ENCODE measurements around the gene ABCB7.
"Not testable (repeated sequence)": the region's sequence is repeated elsewhere in the genome, so short reads cannot be mapped to it uniquely, and the experiment has no call there.

The ABCB7 gene

DNA sequence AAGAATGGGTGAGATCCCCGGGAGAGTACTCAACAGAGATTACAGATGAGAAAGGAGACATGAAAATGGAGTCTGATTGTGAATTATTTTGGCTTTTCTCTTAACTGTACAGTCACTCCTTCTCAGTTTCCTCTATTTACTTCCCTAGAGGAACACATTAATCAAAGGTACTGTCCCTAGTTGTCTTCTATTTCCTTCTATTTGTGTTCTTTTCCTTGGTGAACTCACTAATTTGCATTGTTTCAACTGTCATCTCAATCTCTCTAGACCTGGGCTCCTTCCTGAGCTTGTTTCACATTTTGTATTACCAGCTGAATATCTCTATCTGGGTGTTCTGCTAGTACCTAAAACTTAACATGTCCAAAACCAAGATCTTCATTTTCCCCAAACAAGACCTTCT, 59.8 kb downstream of the ABCB7 start:
- DNase-seq (ENCODE audit: low spot score), result no peak

DNA sequence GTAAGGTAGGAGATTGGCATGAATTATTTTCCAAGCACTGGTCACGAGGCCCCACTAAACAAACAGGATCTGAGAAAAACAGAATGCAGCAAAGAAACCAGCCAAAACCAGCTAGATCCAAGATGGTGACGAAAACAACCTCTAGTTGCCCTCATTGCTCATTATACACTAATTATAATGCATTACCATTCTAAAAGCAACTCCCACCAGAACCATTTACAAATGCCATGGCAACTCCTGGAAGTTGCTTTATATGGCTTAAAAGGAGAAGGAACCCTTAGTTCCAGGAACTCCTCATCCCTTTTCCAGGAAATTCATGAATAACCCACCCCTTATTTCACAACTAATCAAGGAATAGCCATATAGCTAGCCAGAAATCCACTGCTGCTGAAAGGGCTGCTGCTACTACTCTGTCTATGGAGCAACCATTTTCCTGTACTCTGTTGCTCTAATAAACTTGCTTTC, 69.3 kb downstream of the ABCB7 start:
- no peak for DNase-seq (ENCODE audit: low spot score)

GRCh38 chrX:75084757-75085156, 71.3 kb downstream of the ABCB7 start:
- no peak for DNase-seq (ENCODE audit: low spot score)

- no peak for DNase-seq (ENCODE audit: low spot score)
Measured at GRCh38 chrX:75076429-75076828, 79.7 kb downstream of the ABCB7 start.

DNA sequence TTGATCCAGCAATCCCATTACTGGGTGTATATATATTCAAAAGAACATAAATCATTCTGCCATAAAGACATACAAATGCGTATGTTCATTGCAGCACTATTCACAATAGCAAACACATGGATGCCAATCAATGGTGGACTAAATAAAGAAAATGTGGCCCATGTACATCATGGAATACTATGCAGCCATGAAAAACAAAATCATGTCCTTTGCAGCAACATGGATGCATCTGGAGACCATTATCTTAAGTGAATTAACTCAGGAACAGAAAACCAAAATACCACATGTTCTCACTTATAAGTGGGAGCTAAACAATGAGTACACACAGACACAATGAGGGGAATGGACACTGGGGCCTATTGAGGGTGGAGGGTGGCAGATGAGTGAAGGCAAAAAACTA, 81.6 kb downstream of the ABCB7 start:
- no peak for DNase-seq (ENCODE audit: low spot score)

GRCh38 chrX:75071334-75071733, 84.7 kb downstream of the ABCB7 start:
- no peak for DNase-seq (ENCODE audit: low spot score)

DNA sequence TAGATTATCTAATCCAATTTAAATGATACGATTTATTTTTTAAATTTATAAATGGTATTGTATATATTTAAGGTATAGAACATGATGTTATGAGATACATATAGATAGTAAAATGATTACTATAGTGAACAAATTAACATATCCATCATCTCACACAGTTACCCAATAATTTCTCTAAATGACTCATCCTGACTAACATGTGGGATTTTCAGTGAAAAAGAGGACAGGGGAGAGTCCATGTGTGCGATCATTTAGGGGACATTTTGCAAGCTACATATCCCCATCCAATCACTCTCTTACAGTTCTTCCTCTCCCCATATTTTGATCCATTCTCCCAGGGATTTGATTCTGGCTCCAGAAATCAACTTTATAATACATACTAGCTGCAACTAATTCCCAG, 88.2 kb downstream of the ABCB7 start:
- no peak for DNase-seq (ENCODE audit: low spot score)

DNA sequence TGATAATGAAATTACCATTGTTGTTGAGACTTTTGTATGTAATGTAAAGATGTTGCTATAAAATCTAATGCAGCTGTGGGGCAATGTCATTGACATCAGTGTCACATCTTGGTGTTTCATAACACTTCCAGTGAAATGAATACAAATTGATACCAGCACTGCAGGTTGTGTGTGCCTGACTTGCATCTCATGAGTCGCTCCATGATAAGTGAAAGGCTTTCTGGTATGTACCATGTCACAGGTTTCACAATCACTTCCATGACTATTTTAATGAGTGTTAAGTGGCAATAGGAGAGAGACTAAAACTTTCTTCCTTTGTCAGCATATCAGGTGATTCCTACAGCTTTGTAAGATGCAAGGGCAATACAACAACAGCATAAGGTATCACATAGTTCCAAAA, 94.4 kb downstream of the ABCB7 start:
- DNase-seq (ENCODE audit: low spot score), result no peak

DNA sequence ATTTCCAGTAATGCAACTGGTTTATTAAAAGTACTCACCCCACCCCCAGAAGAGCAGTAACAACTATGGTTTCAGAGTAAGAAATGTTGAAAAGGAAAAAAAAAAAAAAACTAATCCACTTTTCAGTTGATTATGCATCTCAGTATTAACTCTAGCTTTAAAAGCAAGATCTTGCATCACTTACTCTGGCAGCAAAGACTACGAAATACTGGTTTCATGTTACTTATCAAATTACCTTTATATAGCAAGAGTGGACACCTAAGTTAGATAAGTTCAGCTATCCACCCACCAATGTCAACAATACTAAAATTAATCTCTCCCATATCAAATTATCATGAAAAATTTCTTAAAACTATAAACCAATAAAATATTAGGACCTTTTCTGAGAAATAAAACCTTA, 105.0 kb downstream of the ABCB7 start:
- no peak for DNase-seq (ENCODE audit: low spot score)

GRCh38 chrX:75045369-75045768, 110.7 kb downstream of the ABCB7 start:
- no peak for DNase-seq (ENCODE audit: low spot score)

- not testable (repeated sequence) for DNase-seq (ENCODE audit: low spot score)
Measured at GRCh38 chrX:75044142-75044541, 111.9 kb downstream of the ABCB7 start.

DNA sequence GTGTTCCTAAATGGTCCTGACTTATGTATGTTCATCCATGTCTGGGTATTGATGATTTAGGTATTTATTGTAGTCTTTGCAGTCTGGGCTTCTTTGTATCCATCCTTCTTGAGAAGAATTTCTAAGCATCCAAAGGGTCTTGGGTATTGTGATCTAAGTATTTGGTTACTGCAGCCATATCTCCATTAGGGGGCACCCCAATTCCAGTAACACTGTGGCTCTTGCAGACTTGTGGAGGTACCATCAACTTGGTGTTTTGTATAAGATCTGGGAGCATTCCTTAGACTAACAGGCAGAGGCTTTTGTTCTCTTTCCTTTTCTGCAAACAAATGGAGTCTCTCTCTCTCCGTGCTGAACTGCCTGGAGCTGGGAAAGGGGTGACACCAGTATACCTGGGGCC, 117.2 kb downstream of the ABCB7 start:
- no peak for DNase-seq (ENCODE audit: low spot score)
